A549 (cell line): ENCODE results near the gene THBS2. TPM values are rescaled to one million over a fixed set of nuclear protein-coding genes. Genes with fewer than 3 reads are reported as not detected.

Experiments
- ATAC-seq, 2 experiments: fragments of 200-7000 bp in 1 of 2; fragments of >200 bp in 1 of 2; cut with Nextera tagmentation in 1 of 2; cut with Tn5 transposase in 1 of 2; 3 replicates each; pipeline versions ENCODE4 v1.8.0 to v1.9.1; 2018 to 2020; ENCODE audit warnings: mild to moderate bottlenecking in 1 of 2, moderate library complexity in 1 of 2
- CTCF ChIA-PET: fragments of 300-600 bp; sonication (Branson Sonifier 250); formaldehyde crosslinking; extraction: SDS; loops from one replicate; lab custom pipeline; 2021; ENCODE audit warnings: antibody characterized with exemption, inconsistent platforms; lab: Yijun Ruan, JAX
- POLR2A ChIA-PET: fragments of 350-600 bp; formaldehyde crosslinking; extraction: SDS; loops from one replicate; lab custom pipeline; 2021; ENCODE audit warnings: antibody characterized with exemption, inconsistent platforms; lab: Yijun Ruan, JAX
- DNase-seq, 2 experiments: peaks; one replicate each; pipeline versions ENCODE4 v3.0.0 to v3.0.0-alpha.2; 2011 to 2016; ENCODE audit warnings: low read depth in 1 of 2, low spot score in 1 of 2
- FAIRE-seq: peaks from 2 replicates; lab custom pipeline; 2011; peaks lifted over from hg19 to GRCh38; lab: Jason Lieb, UNC
- H3K27ac ChIP-seq, 2 experiments: fragments of >200 bp; sonication (Bioruptor Twin); formaldehyde crosslinking; 3 replicates each; pipeline ENCODE4 v1.5.1; 2016 to 2017
- H3K4me1 ChIP-seq: fragments of >200 bp; sonication (Bioruptor Twin); formaldehyde crosslinking; 3 replicates; pipeline ENCODE4 v1.6.1; 2016
- H3K4me2 ChIP-seq: fragments of >200 bp; sonication (Bioruptor Twin); formaldehyde crosslinking; 3 replicates; pipeline ENCODE4 v1.6.1; 2016
- H3K4me3 ChIP-seq: fragments of >200 bp; sonication (Bioruptor Twin); formaldehyde crosslinking; 3 replicates; pipeline ENCODE4 v1.5.1; 2016
- H3K9me3 ChIP-seq: fragments of >200 bp; sonication (Bioruptor Twin); formaldehyde crosslinking; 3 replicates; pipeline ENCODE4 v1.6.1; 2016
- BHLHE40 ChIP-seq: IDR thresholded peaks from 2 replicates; pipeline ENCODE4 v1.6.1; 2012; ENCODE audit warnings: low read depth, low read length, inconsistent platforms
- CEBPB ChIP-seq, 2 experiments: fragments of >200 bp in 1 of 2; sonication (Bioruptor Twin) in 1 of 2; formaldehyde crosslinking in 1 of 2; IDR thresholded peaks; 2 replicates each; pipeline ENCODE4 v1.6.1; 2012 to 2016
- EHF ChIP-seq: fragments of 250-450 bp; sonication (Bioruptor Pico); IDR thresholded peaks from 2 replicates; pipeline ENCODE4 v1.5.0; 2020; ENCODE audit warnings: mild to moderate bottlenecking
- EHMT2 ChIP-seq: fragments of 200-600 bp; sonication (generic); IDR thresholded peaks from 2 replicates; pipeline ENCODE4 v1.6.1; 2016; ENCODE audit warnings: antibody characterized with exemption, low read depth, mild to moderate bottlenecking, moderate library complexity
- ESRRA ChIP-seq: fragments of 150-350 bp; IDR thresholded peaks from 2 replicates; pipeline ENCODE4 v1.6.1; 2014; ENCODE audit warnings: mild to moderate bottlenecking, low read length, borderline replicate concordance
- FOXS1 ChIP-seq: fragments of 250-450 bp; sonication (Bioruptor Pico); IDR thresholded peaks from 2 replicates; pipeline ENCODE4 v1.5.0; 2020; ENCODE audit warnings: mild to moderate bottlenecking, moderate library complexity
- HEYL ChIP-seq: fragments of 250-450 bp; sonication (Bioruptor Pico); IDR thresholded peaks from 2 replicates; pipeline ENCODE4 v1.8.0; 2021; ENCODE audit warnings: mild to moderate bottlenecking, moderate library complexity
- HOXB5 ChIP-seq: fragments of 250-450 bp; sonication (Bioruptor Pico); IDR thresholded peaks from 2 replicates; pipeline ENCODE4 v1.5.0; 2020; ENCODE audit warnings: mild to moderate bottlenecking, moderate library complexity
- JUN ChIP-seq, 2 experiments: fragments of >200 bp; sonication (Bioruptor Twin); formaldehyde crosslinking; IDR thresholded peaks; 2 replicates in 1 of 2; 3 replicates in 1 of 2; pipeline ENCODE4 v1.6.1; 2016 to 2017
- KDM5A ChIP-seq: fragments of 200-600 bp; sonication (generic); IDR thresholded peaks from 2 replicates; pipeline ENCODE4 v1.6.1; 2016; ENCODE audit warnings: antibody characterized with exemption, mild to moderate bottlenecking
- MYC ChIP-seq: IDR thresholded peaks from 2 replicates; pipeline ENCODE4 v1.6.1; 2012; ENCODE audit warnings: mild to moderate bottlenecking, inconsistent platforms, low read length, improper control_type of control experiment, borderline replicate concordance
- NPAS2 ChIP-seq: fragments of 250-450 bp; sonication (Bioruptor Pico); IDR thresholded peaks from 2 replicates; pipeline ENCODE4 v1.8.0; 2022; ENCODE audit warnings: mild to moderate bottlenecking, moderate library complexity, borderline replicate concordance
- PHF8 ChIP-seq: fragments of 200-600 bp; sonication (generic); IDR thresholded peaks from 2 replicates; pipeline ENCODE4 v1.6.1; 2016; ENCODE audit warnings: low read depth, mild to moderate bottlenecking, antibody characterized with exemption, moderate library complexity, borderline replicate concordance
- RFX5 ChIP-seq: fragments of 450-650 bp; IDR thresholded peaks from 2 replicates; pipeline ENCODE4 v1.7.1; 2014; ENCODE audit warnings: antibody characterized with exemption, mild to moderate bottlenecking, moderate library complexity
- RNF2 ChIP-seq: fragments of 200-600 bp; sonication (generic); IDR thresholded peaks from 2 replicates; pipeline ENCODE4 v1.6.1; 2016; ENCODE audit warnings: low read depth, mild to moderate bottlenecking, antibody characterized with exemption, moderate library complexity, borderline replicate concordance
- TFCP2L1 ChIP-seq: fragments of 250-450 bp; sonication (Bioruptor Pico); IDR thresholded peaks from 2 replicates; pipeline ENCODE4 v1.5.0; 2021; ENCODE audit warnings: mild to moderate bottlenecking
- ZC3H11A ChIP-seq: fragments of 450-650 bp; IDR thresholded peaks from 2 replicates; pipeline ENCODE4 v1.6.1; 2014; ENCODE audit warnings: antibody characterized with exemption, mild to moderate bottlenecking
- ZSCAN20 ChIP-seq: fragments of 250-450 bp; sonication (Bioruptor Pico); IDR thresholded peaks from 2 replicates; pipeline ENCODE4 v1.8.0; 2022; ENCODE audit warnings: mild to moderate bottlenecking, moderate library complexity
- WGBS: methylation state at CpG from one replicate; pipeline ENCODE4 v1.1.6; 2017; ENCODE audit errors: missing lambda C conversion rate; 5-methylcytosine and 5-hydroxymethylcytosine counted together
- polyA plus RNA-seq, 4 experiments: library from polyadenylated mRNA; depleted of rRNA in 3 of 4; stranded (reverse); fragments of >200 nt; fragmentation: RNase III in 1 of 4; extraction: RNeasy Plus Mini Kit Qiagen cat#74134 plus additional on column Dnase treatment in 1 of 4; gene quantifications; 2 replicates in 3 of 4; 3 replicates in 1 of 4; pipeline ENCODE4 v1.2.3, GENCODE V29; 2011 to 2017
- TF ChIP-seq, protein P1 (sequence below): fragments of 450-650 bp; IDR thresholded peaks from 2 replicates; pipeline ENCODE4 v1.6.1; 2014; ENCODE audit warnings: antibody characterized with exemption
- TF ChIP-seq, protein P2 (sequence below): IDR thresholded peaks from 2 replicates; pipeline ENCODE4 v1.6.1; 2012
- TF ChIP-seq, protein P3 (sequence below): fragments of 250-450 bp; sonication (Bioruptor Pico); IDR thresholded peaks from 2 replicates; pipeline ENCODE4 v1.5.0; 2020; ENCODE audit warnings: low read depth, mild to moderate bottlenecking, moderate library complexity
- TF ChIP-seq, protein P4 (sequence below): IDR thresholded peaks from 2 replicates; pipeline ENCODE4 v1.6.1; 2012; ENCODE audit warnings: low read depth, borderline replicate concordance

Gene THBS2
- polyA plus RNA-seq, 2 of the 4 experiments (the other 2 are of a cell fraction) = 0.01 to 0.06 TPM

DNA sequence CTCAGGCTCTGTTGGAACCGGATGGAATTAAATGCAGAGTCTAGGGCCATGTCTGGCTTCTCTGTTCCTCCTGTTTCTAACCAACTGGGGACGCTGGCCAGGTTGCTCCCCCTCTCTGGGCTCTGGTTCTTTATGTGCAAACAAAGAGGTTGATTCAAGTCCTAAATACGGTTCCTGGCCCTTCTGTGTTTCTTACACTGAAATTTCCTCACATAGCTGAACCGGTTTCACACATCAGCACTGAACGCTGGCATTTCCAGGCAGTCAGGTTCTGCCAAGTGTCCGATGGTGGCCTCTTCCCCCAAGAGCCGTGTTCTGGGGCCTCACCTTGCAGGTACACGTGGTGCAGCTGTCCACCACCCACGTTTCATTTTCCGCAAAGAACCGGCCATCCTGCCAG lies 13.5 kb downstream of the THBS2 start (continued):
- TF ChIP-seq, protein P1, sequence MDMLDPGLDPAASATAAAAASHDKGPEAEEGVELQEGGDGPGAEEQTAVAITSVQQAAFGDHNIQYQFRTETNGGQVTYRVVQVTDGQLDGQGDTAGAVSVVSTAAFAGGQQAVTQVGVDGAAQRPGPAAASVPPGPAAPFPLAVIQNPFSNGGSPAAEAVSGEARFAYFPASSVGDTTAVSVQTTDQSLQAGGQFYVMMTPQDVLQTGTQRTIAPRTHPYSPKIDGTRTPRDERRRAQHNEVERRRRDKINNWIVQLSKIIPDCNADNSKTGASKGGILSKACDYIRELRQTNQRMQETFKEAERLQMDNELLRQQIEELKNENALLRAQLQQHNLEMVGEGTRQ = no peak
- TF ChIP-seq RNF2 = no peak

DNA sequence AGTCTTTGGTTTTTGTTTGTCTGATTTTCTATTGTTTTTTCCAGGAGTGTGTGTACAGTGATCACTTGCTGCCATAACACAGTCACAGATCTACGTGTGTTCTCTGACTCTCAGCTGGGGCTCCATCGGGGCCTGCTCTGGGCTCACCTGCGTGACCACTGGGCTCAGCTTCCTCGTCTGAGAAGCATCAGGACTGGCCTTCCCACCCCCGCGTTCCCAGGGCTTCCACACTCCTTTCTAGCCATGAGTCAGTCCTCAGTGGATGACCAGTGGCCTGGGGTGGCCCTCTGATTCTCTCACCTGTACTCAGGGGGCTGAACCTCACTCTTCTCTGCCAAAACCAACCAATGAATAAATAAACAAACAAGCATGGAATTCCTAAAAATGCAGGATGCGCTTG lies 14.5 kb downstream of the THBS2 start:
- 44% methylated on average over 3 of the region's 7 CpGs for WGBS
- Histone ChIP-seq H3K4me3 (no peak overlapping the region), H3K4me2 (no peak overlapping the region), H3K27ac (no peak overlapping the region), H3K9me3 (no peaks in the 10 kb centered on the region), H3K4me1 (no peaks in the 10 kb centered on the region)
- ATAC-seq (no peak), FAIRE-seq (no peak), DNase-seq (no peak)
- ChIA-PET CTCF (no interaction called here), POLR2A (no interaction called here)
- TF ChIP-seq, protein P2, sequence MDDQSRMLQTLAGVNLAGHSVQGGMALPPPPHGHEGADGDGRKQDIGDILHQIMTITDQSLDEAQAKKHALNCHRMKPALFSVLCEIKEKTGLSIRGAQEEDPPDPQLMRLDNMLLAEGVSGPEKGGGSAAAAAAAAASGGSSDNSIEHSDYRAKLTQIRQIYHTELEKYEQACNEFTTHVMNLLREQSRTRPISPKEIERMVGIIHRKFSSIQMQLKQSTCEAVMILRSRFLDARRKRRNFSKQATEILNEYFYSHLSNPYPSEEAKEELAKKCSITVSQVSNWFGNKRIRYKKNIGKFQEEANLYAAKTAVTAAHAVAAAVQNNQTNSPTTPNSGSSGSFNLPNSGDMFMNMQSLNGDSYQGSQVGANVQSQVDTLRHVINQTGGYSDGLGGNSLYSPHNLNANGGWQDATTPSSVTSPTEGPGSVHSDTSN = no peak
- no peak for TF ChIP-seq PHF8
- TF ChIP-seq JUN (IDR thresholded peaks at IDR 0.05) = no peak
- no peak for TF ChIP-seq FOXS1 (CRISPR knock-in tag)
- no peak for TF ChIP-seq KDM5A
- TF ChIP-seq MYC = no peak
- TF ChIP-seq CEBPB (IDR thresholded peaks at IDR 0.05) = no peak
- no peak for TF ChIP-seq EHF (CRISPR knock-in tag)
- TF ChIP-seq, protein P3, sequence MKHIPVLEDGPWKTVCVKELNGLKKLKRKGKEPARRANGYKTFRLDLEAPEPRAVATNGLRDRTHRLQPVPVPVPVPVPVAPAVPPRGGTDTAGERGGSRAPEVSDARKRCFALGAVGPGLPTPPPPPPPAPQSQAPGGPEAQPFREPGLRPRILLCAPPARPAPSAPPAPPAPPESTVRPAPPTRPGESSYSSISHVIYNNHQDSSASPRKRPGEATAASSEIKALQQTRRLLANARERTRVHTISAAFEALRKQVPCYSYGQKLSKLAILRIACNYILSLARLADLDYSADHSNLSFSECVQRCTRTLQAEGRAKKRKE = no peak
- no peak for TF ChIP-seq ZSCAN20 (CRISPR knock-in tag)
- no peak for TF ChIP-seq HOXB5
- TF ChIP-seq, protein P4, sequence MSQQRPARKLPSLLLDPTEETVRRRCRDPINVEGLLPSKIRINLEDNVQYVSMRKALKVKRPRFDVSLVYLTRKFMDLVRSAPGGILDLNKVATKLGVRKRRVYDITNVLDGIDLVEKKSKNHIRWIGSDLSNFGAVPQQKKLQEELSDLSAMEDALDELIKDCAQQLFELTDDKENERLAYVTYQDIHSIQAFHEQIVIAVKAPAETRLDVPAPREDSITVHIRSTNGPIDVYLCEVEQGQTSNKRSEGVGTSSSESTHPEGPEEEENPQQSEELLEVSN = no peak
- TF ChIP-seq NPAS2 = no peak
- no peak for TF ChIP-seq TFCP2L1
- TF ChIP-seq HEYL (CRISPR knock-in tag) = no peak
- no peak for TF ChIP-seq ZC3H11A

DNA sequence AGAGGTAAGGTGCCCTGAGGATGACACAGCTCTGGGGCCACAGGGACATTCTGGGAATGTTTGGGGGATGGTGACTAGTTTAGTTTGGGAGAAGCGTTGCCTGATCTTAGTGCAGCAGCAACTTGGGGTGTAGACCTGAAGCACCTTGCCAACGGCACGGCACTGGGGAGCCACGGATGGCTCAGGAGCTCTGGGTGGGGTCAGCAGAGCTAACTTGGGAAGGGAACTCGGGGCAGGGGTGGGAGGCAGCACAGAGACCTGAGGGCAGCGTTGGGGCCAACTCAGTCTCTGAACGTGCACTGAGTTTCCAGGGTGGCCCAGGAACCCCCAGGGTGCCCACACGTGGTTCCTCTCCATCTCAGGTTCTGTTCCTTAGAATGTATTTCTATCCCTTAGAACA lies 14.9 kb downstream of the THBS2 start:
- FAIRE-seq (no peak), ATAC-seq (no peak)
- Histone ChIP-seq H3K4me2 (no peak overlapping the region), H3K4me1 (no peaks in the 10 kb centered on the region)
- 61% methylated on average over 8 of the region's 8 CpGs for WGBS
- no peak for TF ChIP-seq TFCP2L1
- TF ChIP-seq EHF (CRISPR knock-in tag) = no peak
- no peak for TF ChIP-seq ESRRA
- TF ChIP-seq BHLHE40 = no peak
- no peak for TF ChIP-seq FOXS1 (CRISPR knock-in tag)
- no peak for TF ChIP-seq ZSCAN20 (CRISPR knock-in tag)
- no peak for TF ChIP-seq RFX5
- no peak for TF ChIP-seq EHMT2
- TF ChIP-seq, all 56 proteins: peak for 0
- ChIA-PET POLR2A (no interaction called here), CTCF (no interaction called here)
- Histone ChIP-seq H3K27ac (no peak overlapping the region), H3K9me3 (no peaks in the 10 kb centered on the region), H3K4me3 (no peak overlapping the region)
- DNase-seq = no peak
